Measurements from ENCODE around the gene ANO7.

DNA sequence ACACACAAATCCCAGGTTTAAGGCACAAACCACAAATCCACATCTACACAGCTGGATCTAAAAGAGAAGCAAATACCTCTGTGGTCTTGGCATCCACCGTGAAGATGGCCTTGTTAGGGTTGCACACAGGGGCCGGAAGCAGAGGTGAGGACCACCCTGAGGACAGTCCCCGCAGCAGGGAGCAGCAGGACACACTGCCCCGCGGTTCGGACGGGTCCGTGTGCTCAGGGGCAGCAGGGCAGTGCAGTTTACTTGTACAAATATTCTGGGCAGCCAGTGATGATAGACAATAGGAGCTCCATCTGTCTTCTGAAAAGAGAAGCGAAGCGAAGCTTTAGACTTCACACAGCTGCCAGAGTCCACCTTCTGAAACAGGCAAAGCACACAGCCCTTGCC lies 48.0 kb upstream of the ANO7 start:
- TF ChIP-seq, protein P1, sequence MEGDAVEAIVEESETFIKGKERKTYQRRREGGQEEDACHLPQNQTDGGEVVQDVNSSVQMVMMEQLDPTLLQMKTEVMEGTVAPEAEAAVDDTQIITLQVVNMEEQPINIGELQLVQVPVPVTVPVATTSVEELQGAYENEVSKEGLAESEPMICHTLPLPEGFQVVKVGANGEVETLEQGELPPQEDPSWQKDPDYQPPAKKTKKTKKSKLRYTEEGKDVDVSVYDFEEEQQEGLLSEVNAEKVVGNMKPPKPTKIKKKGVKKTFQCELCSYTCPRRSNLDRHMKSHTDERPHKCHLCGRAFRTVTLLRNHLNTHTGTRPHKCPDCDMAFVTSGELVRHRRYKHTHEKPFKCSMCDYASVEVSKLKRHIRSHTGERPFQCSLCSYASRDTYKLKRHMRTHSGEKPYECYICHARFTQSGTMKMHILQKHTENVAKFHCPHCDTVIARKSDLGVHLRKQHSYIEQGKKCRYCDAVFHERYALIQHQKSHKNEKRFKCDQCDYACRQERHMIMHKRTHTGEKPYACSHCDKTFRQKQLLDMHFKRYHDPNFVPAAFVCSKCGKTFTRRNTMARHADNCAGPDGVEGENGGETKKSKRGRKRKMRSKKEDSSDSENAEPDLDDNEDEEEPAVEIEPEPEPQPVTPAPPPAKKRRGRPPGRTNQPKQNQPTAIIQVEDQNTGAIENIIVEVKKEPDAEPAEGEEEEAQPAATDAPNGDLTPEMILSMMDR (IDR thresholded peaks at IDR 0.05) = no peak
- no peak for TF ChIP-seq POLR2A (IDR thresholded peaks at IDR 0.05)
